ENCODE measurements around the gene CFTR.

The CFTR gene

DNA sequence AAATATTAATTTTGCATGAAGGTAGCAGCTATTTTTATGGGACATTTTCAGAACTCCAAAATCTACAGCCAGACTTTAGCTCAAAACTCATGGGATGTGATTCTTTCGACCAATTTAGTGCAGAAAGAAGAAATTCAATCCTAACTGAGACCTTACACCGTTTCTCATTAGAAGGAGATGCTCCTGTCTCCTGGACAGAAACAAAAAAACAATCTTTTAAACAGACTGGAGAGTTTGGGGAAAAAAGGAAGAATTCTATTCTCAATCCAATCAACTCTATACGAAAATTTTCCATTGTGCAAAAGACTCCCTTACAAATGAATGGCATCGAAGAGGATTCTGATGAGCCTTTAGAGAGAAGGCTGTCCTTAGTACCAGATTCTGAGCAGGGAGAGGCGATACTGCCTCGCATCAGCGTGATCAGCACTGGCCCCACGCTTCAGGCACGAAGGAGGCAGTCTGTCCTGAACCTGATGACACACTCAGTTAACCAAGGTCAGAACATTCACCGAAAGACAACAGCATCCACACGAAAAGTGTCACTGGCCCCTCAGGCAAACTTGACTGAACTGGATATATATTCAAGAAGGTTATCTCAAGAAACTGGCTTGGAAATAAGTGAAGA, 112.3 kb downstream of the CFTR start:
- DNase-seq: no peak

GRCh38 chr7:117596134-117596533, 116.3 kb downstream of the CFTR start:
- no peak for DNase-seq

GRCh38 chr7:117597755-117598154, 117.9 kb downstream of the CFTR start:
- DNase-seq: no peak

DNA sequence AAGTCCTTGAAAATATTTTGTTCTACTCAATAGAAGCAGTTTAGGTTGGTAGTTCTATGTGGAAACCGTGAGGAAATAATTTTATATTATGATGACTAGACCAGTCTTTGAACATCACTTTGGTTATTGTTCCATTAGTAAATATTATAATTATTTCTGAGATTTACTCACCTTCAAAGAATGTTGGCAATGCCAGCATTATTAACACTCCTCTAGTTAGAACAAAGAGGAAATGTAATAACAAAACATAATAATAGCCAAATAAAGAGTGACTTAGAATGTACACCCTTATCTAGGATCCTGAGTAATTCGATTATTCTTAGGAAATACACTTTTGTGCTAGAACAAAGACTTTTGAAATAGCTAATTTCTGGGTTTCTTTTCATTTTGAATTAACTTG, 121.1 kb downstream of the CFTR start:
- no peak for DNase-seq

- no peak for DNase-seq
Measured at GRCh38 chr7:117603627-117604026, 123.8 kb downstream of the CFTR start.

- DNase-seq: no peak
Measured at GRCh38 chr7:117605712-117606111, 125.9 kb downstream of the CFTR start.

DNA sequence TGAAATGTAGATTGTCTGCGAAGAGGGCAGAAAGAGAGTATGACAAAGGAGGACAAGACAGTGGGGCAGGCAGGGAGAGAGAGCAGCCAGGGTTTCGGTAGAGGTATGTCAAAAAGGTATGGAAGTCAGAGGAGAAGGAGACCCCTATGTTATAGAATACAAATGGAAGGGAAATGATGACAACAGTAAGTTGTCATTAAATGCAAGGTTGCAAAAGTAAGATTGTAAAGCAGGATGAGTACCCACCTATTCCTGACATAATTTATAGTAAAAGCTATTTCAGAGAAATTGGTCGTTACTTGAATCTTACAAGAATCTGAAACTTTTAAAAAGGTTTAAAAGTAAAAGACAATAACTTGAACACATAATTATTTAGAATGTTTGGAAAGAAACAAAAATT, 126.3 kb downstream of the CFTR start:
- DNase-seq: no peak

GRCh38 chr7:117610396-117610795, 130.6 kb downstream of the CFTR start:
- DNase-seq: no peak

DNA sequence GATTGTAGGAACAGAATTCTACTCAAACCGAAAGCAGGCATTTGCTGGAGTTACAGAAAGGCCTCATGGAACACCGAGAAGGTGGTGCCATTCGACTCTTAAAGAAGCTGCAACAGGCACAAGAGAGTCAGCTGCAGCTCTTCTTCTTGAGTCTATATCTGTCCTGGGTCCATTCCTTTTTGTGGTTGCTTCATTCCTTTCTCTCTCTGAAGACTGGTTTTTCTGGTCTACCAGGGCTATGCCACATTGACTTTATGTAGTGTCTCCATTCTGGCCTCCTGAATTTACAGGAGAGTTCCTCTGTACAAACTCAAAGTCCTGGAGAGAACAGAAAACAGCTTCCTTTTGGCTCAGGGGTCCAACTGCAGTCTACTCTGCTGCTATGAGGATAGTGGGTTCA, 132.8 kb downstream of the CFTR start:
- DNase-seq: no peak

DNA sequence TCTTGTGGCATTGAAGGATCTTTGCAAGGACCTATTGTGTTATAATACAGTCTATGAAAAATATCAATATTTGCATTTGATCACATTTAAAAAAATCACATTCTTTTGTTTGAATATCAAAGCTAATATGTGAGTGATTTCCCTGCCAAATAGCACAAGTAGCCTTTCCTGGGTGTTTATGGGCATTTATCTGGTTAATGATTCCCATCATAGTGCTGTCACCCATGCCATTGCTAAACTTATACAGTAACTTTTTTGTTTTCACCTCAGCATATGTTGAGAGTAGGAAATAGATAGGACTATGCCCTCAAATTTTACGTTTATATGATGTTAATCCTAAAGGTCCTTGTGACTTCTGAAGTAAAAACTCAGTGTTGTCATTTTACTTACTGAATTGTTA, 136.9 kb downstream of the CFTR start:
- DNase-seq: no peak

GRCh38 chr7:117619681-117620080, 139.9 kb downstream of the CFTR start:
- DNase-seq: no peak

GRCh38 chr7:117621075-117621618, 141.3 kb downstream of the CFTR start:
- DNase-seq: no peak

- no peak for DNase-seq
Measured at GRCh38 chr7:117623606-117624005, 143.8 kb downstream of the CFTR start.

- no peak for DNase-seq
Measured at GRCh38 chr7:117630501-117630900, 150.7 kb downstream of the CFTR start.

GRCh38 chr7:117630907-117631564, 151.2 kb downstream of the CFTR start:
- no peak for DNase-seq

- no peak for DNase-seq
Measured at GRCh38 chr7:117631652-117632051, 151.8 kb downstream of the CFTR start.

DNA sequence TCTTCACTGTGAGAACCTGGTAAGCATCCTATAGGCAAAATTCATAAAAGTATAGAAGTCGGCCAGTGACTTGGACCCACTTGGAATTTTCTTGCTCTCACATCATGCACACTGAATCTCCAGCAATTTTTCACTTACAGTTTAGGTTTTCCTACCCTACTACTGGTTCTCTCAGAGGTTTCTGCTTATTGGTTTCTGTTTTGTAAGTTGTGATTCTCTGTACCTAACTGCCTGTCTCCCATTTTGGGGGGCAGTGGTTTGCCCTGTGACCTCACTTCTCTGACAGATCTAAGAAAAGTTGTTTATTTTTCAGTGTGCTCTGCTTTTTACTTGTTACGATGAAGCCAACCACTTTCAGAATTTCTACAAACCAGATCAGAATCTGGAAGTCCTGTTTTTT, 158.1 kb downstream of the CFTR start:
- no peak for DNase-seq

- DNase-seq: no peak
Measured at GRCh38 chr7:117639966-117640365, 160.1 kb downstream of the CFTR start.

DNA sequence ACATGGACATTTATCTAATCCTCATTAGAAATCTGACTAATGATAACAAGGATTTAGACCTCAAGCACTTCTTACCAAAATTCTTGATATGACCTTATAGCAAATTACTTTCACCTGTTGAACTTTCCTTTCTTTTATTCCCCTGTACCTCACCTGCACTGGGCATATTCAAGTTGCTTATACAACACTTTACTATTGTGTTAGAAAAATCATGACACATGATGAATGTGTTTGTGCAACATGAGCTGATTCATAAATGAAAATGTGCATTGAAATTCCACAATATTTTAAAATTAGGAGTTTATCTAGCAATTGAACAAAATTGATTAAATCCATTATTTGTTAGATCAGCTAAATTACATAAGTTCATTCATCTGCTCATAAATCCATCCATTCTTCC, 160.6 kb downstream of the CFTR start:
- DNase-seq: no peak

DNA sequence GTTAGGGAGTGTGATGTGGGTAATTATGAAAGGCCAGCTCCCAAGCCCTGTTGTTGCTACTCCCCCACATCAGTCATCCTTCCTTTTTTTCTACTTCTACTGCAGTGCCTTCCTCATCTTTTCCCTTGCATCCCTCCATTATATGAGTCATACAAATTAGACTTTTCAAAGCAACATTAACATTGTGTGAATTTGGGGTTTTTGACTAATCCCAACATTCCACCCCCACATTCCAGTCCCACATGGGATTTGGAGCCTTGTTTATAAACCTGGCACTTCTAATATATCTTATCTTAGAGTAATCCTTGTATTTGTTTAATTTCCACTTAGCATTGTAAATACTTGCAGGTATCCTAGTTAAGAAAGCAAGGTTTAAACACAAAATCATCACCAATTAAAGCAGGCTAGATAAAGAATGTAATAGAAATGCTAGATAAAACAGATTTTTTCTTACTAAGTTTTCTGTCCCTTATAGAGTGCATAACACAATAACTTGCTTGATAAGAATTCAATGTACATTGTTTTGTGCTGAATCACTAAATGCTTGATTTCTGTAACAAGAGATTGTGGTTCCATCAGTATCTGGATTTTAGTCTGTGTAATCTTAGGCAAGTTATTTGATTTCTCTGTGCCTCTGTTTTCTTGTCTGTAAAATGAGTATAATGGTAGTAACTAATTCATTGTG, 165.8 kb downstream of the CFTR start:
- no peak for DNase-seq

DNA sequence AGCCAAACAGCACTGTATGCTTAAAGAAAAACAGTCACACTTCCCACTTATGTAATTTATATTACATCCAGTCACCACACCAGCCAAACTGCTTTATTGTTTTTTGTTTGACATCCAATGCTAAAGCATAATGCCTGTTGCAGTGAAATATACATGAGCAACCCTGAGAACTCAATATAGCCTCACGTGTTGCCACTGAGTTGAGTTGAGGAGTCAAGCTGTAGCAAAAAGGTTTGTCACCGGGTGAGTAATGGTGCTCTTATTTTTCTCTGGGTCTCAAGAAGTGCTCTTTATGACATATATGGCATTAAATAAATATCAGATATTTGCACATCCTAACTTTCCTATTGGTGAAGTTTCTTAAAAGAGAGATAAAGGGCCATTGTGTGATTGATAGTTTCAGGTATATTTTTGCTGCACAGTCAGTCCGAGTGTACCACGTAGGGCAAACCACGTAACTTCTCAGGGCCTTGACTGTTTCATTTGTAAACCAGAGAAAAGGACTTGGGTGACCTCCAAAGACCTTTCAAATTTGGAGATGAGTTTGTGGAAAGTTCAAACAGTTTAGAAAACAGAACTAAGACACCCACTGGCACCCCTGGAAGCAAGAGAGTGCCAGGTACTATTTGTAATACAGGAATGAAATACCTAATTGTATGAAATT, 168.5 kb downstream of the CFTR start:
- DNase-seq: no peak

GRCh38 chr7:117652943-117653680, 173.3 kb downstream of the CFTR start:
- DNase-seq: no peak

DNA sequence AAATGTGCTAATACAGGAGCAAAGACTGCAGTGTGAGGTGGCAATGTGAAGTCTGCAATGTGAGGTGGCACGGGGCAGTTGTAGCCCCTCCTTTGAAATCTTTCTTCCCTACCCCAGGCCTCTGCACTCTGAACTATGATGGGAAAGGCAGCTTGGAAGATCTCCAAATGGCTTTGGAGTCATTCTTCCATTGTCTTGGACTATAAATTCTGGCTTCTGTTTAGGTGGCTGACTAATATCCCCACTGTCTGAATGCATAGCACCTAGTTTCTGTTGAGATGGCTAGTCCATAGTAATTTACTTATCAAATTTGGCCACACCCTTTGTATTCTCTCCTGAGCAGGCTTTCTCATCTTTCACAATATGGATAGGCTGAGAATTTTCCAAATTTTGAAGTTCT, 175.0 kb downstream of the CFTR start:
- no peak for DNase-seq
